ENCODE data around the gene IGSF21. TPM values are rescaled to one million over a fixed set of nuclear protein-coding genes. Genes with fewer than 3 reads are reported as not detected.

The IGSF21 gene
- polyA plus RNA-seq, 2 of the 4 experiments (the other 2 are of a cell fraction) = not detected

- Histone ChIP-seq H3K4me1 (no peaks in the 10 kb centered on the region), H3K4me3 (no peak overlapping the region), H3K9me3 (no peaks in the 10 kb centered on the region), H3K27ac (no peak overlapping the region), H3K4me2 (no peak overlapping the region; the same call in 2 of the 3 replicates)
- TF ChIP-seq FOXS1 (CRISPR knock-in tag; IDR thresholded peaks at IDR 0.05) (no peak), CBX8 (IDR thresholded peaks at IDR 0.05) (no peak), ZC3H11A (IDR thresholded peaks at IDR 0.05) (no peak), HOXA7 (CRISPR knock-in tag; IDR thresholded peaks at IDR 0.05) (no peak), HOXB5 (CRISPR knock-in tag; IDR thresholded peaks at IDR 0.05) (no peak), EP300 (IDR thresholded peaks at IDR 0.05) (no peak), CHD2 (IDR thresholded peaks at IDR 0.05; ENCODE audit: low read length, partially characterized antibody) (no peak), RFX5 (IDR thresholded peaks at IDR 0.05) (no peak), EHMT2 (IDR thresholded peaks at IDR 0.05; ENCODE audit: low read depth) (no peak)
- TF ChIP-seq, protein P1, sequence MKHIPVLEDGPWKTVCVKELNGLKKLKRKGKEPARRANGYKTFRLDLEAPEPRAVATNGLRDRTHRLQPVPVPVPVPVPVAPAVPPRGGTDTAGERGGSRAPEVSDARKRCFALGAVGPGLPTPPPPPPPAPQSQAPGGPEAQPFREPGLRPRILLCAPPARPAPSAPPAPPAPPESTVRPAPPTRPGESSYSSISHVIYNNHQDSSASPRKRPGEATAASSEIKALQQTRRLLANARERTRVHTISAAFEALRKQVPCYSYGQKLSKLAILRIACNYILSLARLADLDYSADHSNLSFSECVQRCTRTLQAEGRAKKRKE (CRISPR knock-in tag; IDR thresholded peaks at IDR 0.05; ENCODE audit: low read depth) = no peak
- 54% methylated on average over 5 of the region's 11 CpGs for WGBS (ENCODE audit: missing lambda C conversion rate)
- no peak for DNase-seq (ENCODE audit: low read depth in 1 of 2, low spot score in 1 of 2)
- peak; percentile 54 to 69; a peak in 4 of 6 replicates for ATAC-seq
- CTCF ChIA-PET = no interaction called here
- POLR2A ChIA-PET = no interaction called here
- no peak for FAIRE-seq
Observed at GRCh38 chr1:18339161-18339560, 231.6 kb downstream of the IGSF21 start.

DNA sequence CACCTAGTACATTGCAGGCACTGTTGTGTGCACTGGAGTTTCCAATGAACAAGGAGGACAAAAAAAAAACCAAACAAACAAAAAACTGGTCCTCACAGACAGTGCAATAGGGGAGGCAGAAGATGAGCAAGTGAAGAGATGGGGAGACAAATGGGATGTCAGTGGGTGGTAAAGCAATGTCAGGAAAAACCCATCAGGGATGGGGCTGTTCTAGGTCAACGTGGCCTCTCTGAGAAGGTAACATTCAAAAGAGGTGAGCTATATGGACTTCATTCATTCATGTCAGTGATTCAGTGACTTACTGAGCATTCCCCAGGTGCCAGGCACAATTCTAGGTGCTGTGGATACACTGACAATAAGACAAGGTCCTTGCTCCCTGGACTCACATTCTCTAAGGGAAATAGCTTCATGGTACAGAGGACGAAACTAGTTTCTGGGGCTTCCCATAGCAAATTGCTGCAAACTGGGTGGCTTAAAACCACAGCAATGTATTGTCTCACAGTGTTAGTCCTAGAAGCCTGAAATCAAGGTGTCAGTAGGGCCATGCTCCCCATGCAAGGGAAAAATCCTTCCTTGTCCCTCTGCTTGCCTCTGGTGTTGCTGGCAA lies 232.7 kb downstream of the IGSF21 start:
- Histone ChIP-seq H3K4me2 (no peak overlapping the region), H3K9me3 (no peaks in the 10 kb centered on the region), H3K27ac (no peak overlapping the region), H3K4me1 (no peaks in the 10 kb centered on the region), H3K4me3 (no peak overlapping the region)
- DNase-seq (ENCODE audit: low read depth in 1 of 2, low spot score in 1 of 2) (no peak), FAIRE-seq (no peak), ATAC-seq (no peak)
- 42% methylated on average over 2 of the region's 2 CpGs for WGBS (ENCODE audit: missing lambda C conversion rate)
- CTCF ChIA-PET = no interaction called here
- TF ChIP-seq, protein P2, sequence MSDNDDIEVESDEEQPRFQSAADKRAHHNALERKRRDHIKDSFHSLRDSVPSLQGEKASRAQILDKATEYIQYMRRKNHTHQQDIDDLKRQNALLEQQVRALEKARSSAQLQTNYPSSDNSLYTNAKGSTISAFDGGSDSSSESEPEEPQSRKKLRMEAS (IDR thresholded peaks at IDR 0.05) = no peak
- TF ChIP-seq HOXB13 (CRISPR knock-in tag; IDR thresholded peaks at IDR 0.05; ENCODE audit: low read depth) (no peak), FOXS1 (CRISPR knock-in tag; IDR thresholded peaks at IDR 0.05) (no peak), HOXA7 (CRISPR knock-in tag; IDR thresholded peaks at IDR 0.05) (no peak), RCOR1 (IDR thresholded peaks at IDR 0.05; ENCODE audit: low read depth, low read length) (no peak), CTCF (IDR thresholded peaks at IDR 0.05) (no peak), NPAS2 (CRISPR knock-in tag; IDR thresholded peaks at IDR 0.05; ENCODE audit: borderline replicate concordance) (no peak), RFX5 (IDR thresholded peaks at IDR 0.05) (no peak), CHD4 (IDR thresholded peaks at IDR 0.05; ENCODE audit: borderline replicate concordance) (no peak), RARB (CRISPR knock-in tag; IDR thresholded peaks at IDR 0.05) (no peak), CBX8 (IDR thresholded peaks at IDR 0.05) (no peak)
- TF ChIP-seq, protein P3, sequence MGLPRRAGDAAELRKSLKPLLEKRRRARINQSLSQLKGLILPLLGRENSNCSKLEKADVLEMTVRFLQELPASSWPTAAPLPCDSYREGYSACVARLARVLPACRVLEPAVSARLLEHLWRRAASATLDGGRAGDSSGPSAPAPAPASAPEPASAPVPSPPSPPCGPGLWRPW (IDR thresholded peaks at IDR 0.05) = no peak
- TF ChIP-seq, protein P4, sequence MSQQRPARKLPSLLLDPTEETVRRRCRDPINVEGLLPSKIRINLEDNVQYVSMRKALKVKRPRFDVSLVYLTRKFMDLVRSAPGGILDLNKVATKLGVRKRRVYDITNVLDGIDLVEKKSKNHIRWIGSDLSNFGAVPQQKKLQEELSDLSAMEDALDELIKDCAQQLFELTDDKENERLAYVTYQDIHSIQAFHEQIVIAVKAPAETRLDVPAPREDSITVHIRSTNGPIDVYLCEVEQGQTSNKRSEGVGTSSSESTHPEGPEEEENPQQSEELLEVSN (IDR thresholded peaks at IDR 0.05; ENCODE audit: borderline replicate concordance, low read depth) = no peak
- POLR2A ChIA-PET = no interaction called here

DNA sequence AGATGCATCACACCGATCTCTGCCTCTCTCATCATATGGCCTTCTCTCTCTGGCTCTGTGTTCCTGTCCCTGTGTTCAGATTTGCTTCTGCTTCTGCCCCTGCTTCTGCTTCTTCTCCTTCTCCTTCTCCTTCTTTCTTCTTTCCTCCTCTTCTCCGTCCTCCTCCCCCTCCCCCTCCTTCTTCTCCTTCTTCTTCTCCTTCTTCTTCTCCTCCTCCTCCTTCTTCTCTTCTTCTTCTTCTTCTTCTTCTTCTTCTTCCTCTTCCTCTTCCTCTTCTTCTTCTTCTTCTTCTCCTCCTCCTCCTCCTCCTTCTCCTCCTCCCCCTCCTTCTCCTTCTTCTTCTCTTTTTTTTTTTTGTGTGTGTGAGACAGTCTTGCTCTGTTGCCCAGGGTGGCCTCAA lies 233.2 kb downstream of the IGSF21 start:
- ChIA-PET POLR2A (no interaction called here), CTCF (no interaction called here)
- no peak overlapping the region for H3K27ac ChIP-seq
- no peak for DNase-seq (ENCODE audit: low read depth in 1 of 2, low spot score in 1 of 2)
- no peak for ATAC-seq
- no peak overlapping the region for H3K4me2 ChIP-seq
- H3K4me1 ChIP-seq = no peaks in the 10 kb centered on the region
- no peak for FAIRE-seq
- no peaks in the 10 kb centered on the region for H3K9me3 ChIP-seq
- H3K4me3 ChIP-seq = no peak overlapping the region
- TF ChIP-seq REST (IDR thresholded peaks at IDR 0.05) = no peak
- TF ChIP-seq TP53 (CRISPR knock-in tag; IDR thresholded peaks at IDR 0.05) = no peak
- TF ChIP-seq CBX8 (IDR thresholded peaks at IDR 0.05) = no peak
- no peak for TF ChIP-seq MAFK (IDR thresholded peaks at IDR 0.05; ENCODE audit: partially characterized antibody)
- TF ChIP-seq POLR2A (IDR thresholded peaks at IDR 0.05; ENCODE audit: low read length) = no peak
- TF ChIP-seq RAD21 (conservative IDR thresholded peaks at IDR 0.05 in 1 of 2, IDR thresholded peaks at IDR 0.05 in 1 of 2) = no peak
- 38% methylated on average over 2 of the region's 2 CpGs for WGBS (ENCODE audit: missing lambda C conversion rate)
